ENCODE measurements around the gene EPS15.
"Not testable (repeated sequence)": the region's sequence is repeated elsewhere in the genome, so short reads cannot be mapped to it uniquely, and the experiment has no call there.

Gene EPS15

DNA sequence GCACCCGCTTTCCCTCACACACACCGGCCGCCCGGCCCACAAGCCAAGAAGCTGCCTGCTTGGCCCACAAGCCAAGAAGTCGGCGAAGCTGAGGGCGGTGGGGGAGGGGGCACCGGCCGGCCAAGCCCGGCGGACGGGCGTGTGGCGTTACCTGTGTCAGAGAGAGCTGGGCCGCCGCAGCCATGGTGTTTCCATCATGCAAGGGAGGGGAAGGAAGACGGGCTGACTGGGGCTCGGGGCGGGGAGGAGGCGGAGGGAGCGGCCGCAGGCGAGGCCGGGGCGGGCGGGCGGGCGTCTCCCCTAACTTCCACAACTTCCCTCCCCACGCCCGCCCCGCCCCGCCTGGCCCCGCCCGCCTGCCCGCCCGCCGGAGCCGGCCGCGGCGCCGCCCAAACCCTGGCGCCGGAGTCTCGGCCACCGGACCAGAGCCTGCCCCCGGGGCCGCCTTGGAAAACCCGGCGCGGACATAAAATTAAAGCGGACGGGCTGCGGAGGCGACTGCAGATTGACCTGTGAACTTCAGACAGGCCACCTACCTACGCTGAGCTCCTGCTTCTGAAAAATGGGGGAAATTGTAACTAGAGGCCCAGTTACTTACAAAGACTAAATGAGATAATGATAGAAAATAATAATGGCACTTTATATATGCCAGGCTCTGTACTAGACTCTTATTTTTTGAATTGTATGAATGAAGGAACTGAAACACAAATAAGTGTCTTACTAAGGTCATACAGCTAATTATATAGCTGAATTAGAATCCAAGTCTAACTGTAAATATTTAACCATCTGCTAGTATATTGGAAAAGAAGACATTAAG, at the start of gene EPS15:
TSS of gene EPS15 (minus strand) at position 219 of the 817 bp plus-strand sequence. CDS start at position 184, 35 bp downstream.
- ATAC-seq (ENCODE audit: low read depth) (peak; percentile 76), DNase-seq (ENCODE audit: low spot score in 2 of 2) (peak; percentile 84 to 86)
- H3K27ac Mint-ChIP-seq, result peak within 1 kb of the TSS; percentile 92
- H3K36me3 Mint-ChIP-seq, result peaks cover 3% of the 10 kb centered on the region
- H3K4me3 Mint-ChIP-seq, result peak within 1 kb of the TSS; percentile 91
- no peaks in the 10 kb centered on the region for H3K27me3 Mint-ChIP-seq
- H3K9me3 Mint-ChIP-seq, result no peaks in the 10 kb centered on the region
- peaks cover 38% of the 10 kb centered on the region for H3K4me1 Mint-ChIP-seq

DNA sequence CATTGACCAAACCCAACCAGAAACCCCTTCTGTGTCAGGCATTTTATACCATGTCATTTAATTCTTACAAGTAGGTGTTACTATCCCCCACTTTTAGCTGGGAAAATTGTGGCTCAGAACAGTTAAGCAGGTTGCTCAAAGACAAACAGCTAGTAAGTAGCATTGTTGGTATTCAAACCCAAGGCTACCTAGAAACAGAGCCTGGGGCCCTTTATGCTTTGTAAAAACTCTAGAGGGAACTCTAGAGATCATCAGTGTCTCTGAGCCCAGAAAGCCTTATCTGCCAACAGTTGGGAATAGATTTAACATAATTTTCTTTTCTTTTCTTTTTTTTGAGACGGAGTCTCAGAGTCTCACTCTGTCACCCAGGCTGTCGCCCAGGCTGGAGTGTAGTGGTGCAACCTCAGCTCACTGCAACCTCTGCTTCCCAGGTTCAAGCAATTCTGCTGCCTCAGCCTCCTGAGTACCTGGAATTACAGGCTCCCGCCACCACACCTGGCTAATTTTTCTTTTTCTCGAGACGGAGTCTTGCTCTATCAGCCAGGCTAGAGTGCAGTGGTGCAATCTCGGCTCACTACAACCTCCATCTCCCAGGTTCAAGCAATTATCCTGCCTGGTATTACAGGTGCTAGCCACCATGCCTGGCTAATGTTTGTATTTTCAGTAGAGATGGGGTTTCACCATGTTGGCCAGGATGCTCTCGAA, 49.3 kb upstream of the EPS15 start:
- no peaks in the 10 kb centered on the region for H3K9me3 Mint-ChIP-seq
- DNase-seq (ENCODE audit: low spot score in 2 of 2) (no peak), ATAC-seq (ENCODE audit: low read depth) (no peak)
- H3K27ac Mint-ChIP-seq, result no peak overlapping the region
- peaks cover 38% of the 10 kb centered on the region for H3K4me1 Mint-ChIP-seq
- H3K36me3 Mint-ChIP-seq, result no peaks in the 10 kb centered on the region
- H3K4me3 Mint-ChIP-seq, result no peak overlapping the region
- no peaks in the 10 kb centered on the region for H3K27me3 Mint-ChIP-seq

DNA sequence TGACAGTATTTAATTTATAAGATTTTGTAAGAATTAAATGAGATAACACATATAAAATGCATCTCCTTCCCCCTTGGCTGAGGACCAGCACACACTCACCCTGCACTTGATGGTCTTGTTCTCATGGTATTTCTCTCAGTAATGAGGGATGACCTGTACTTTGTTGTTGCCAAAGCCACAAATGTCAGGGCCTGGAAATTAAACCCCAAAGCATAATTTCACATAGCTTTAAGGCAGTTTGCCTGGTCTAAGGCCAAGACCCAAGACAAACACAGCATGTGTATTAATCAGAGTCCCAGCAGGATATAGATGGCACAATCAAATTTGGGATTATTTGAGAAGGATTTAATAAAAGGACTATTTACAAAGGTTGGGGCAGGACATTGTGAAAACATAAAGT, 48.6 kb upstream of the EPS15 start:
- no peaks in the 10 kb centered on the region for H3K9me3 Mint-ChIP-seq
- no peaks in the 10 kb centered on the region for H3K36me3 Mint-ChIP-seq
- H3K4me3 Mint-ChIP-seq, result no peak overlapping the region
- no peaks in the 10 kb centered on the region for H3K27me3 Mint-ChIP-seq
- peaks cover 38% of the 10 kb centered on the region for H3K4me1 Mint-ChIP-seq
- DNase-seq (ENCODE audit: low spot score in 2 of 2), result no peak
- H3K27ac Mint-ChIP-seq, result no peak overlapping the region
- ATAC-seq (ENCODE audit: low read depth), result no peak

DNA sequence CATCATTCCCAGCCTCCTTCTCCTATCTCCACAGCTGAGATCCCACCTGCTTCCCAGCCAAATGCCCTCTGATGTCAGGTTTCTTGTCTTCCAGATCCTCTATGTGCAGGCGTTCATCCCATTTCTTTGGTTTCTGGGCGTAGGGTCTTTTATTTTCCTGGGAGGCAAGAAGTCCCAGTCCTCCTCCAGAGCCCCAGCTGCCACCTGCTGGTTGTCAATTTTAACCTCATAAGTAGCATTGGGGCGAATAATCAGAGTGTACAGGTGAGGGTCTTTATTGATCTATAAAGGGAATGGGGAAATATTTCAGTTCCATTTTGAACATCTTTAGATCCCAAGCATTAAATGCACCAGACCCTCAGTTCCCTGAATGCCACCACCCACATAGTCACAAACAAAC, 47.2 kb upstream of the EPS15 start:
- H3K27me3 Mint-ChIP-seq, result no peaks in the 10 kb centered on the region
- peaks cover 31% of the 10 kb centered on the region for H3K4me1 Mint-ChIP-seq
- no peaks in the 10 kb centered on the region for H3K36me3 Mint-ChIP-seq
- no peak for ATAC-seq (ENCODE audit: low read depth)
- DNase-seq (ENCODE audit: low spot score in 2 of 2), result no peak
- H3K27ac Mint-ChIP-seq, result no peak overlapping the region
- no peaks in the 10 kb centered on the region for H3K9me3 Mint-ChIP-seq
- no peak overlapping the region for H3K4me3 Mint-ChIP-seq

DNA sequence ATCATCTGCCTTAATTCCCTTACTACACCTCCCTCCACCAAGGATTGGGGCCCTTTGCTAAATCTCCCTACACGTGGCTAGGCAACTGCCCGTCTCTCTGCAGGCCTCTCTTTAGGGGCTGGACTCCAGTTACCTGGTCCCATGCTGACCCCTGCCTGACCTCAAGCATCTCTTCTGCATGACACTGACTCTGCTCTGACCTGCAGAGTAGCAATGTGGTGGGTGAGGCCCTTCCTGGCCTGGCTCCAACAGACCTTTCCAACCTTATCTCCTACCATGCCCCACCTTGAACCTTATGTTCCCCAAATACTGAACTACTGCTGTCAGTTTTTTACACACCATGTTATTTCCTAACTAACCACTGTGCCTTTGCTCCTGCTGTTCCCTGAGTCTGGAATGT, 45.9 kb upstream of the EPS15 start:
- DNase-seq (ENCODE audit: low spot score in 2 of 2) (no peak), ATAC-seq (ENCODE audit: low read depth) (no peak)
- Mint-ChIP-seq H3K4me1 (peaks cover 23% of the 10 kb centered on the region), H3K27me3 (no peaks in the 10 kb centered on the region), H3K4me3 (no peak overlapping the region), H3K27ac (no peak overlapping the region), H3K9me3 (no peaks in the 10 kb centered on the region), H3K36me3 (no peaks in the 10 kb centered on the region)

DNA sequence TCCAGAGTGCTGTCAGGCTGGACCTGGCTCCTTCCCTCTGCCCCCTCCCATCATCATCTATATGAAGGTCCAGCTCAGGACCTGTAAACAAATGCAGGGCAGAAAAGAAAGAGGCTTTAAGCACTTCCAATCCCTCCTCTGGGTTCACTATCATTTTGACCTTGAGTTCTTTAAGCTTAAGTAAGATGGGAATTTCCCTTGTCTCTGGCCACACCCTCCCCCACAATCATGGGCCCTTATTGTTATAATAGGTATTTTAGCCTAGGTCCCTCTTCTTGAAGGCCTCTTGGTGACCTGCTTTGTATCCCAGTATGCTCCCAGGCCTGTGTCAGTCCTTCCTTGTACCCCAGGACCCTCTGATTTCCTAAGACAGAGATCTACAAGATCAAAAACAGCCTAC, 45.1 kb upstream of the EPS15 start:
- Mint-ChIP-seq H3K36me3 (no peaks in the 10 kb centered on the region), H3K27me3 (no peaks in the 10 kb centered on the region), H3K27ac (no peak overlapping the region), H3K4me3 (no peak overlapping the region), H3K9me3 (no peaks in the 10 kb centered on the region), H3K4me1 (peaks cover 15% of the 10 kb centered on the region)
- ATAC-seq (ENCODE audit: low read depth) (peak; percentile 96), DNase-seq (ENCODE audit: low spot score in 2 of 2) (no peak)

DNA sequence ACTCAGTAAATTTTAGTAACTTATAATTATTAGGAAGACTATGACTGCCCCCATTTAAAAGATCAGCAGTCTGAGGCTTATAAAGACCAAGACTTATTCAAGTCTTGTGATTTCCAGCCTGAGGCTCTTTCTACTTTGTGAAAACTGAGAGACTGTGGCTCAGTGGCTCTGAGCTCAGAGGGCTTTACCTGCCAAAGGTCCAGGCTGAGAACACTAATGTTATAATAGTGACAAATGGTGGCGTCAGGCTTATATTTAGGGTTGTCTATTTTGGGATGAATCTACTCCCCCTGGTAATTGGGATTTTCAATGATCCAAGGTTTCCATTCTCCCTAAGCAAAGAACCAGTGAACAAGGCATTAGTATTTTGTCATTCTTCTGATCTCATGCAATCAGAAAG, 42.6 kb upstream of the EPS15 start:
- Mint-ChIP-seq H3K27me3 (peaks cover 1% of the 10 kb centered on the region), H3K4me3 (no peak overlapping the region), H3K36me3 (no peaks in the 10 kb centered on the region), H3K4me1 (peaks cover 8% of the 10 kb centered on the region), H3K9me3 (no peaks in the 10 kb centered on the region), H3K27ac (no peak overlapping the region)
- DNase-seq (ENCODE audit: low spot score in 2 of 2) (no peak), ATAC-seq (ENCODE audit: low read depth) (no peak)

DNA sequence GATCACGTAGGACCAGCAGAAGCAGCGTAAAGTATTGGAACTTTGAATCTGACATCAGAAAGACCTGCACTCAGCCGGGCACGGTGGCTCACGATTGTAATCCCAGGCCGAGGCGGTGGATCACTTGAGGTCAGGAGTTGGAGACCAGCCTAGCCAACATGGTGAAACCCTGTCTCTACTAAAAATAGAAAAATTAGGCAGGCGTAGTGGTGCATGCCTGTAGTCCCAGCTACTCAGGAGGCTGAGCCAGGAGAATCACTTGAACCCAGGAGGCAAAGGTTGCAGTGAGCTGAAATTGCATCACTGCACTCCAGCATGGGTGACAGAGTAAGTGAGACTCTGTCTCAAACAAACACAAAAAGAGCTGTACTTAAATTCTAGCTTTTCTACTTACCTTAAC, 41.8 kb upstream of the EPS15 start:
- H3K27ac Mint-ChIP-seq; ATAC-seq (ENCODE audit: low read depth); H3K27me3 Mint-ChIP-seq; H3K4me3 Mint-ChIP-seq; H3K4me1 Mint-ChIP-seq; H3K9me3 Mint-ChIP-seq; H3K36me3 Mint-ChIP-seq; DNase-seq (ENCODE audit: low spot score in 2 of 2): not testable (repeated sequence)

DNA sequence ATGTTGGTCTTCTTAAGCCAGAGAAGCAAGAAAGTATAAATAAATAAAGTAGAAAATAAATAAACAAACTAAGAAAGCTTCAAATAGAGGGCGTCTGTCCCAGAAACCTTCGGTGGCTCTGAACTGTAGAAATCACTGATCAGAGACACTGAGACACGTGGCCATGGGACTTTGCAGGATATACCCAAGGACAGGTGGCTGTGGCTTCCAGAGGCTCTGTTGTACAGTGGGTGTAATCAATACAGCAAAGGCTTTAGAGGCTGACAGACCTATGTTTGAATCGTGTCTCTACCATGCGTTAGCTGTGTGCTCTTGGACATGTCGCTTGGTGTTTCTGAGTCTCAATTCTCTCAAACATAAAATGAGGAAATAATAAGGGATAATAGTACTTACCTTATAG, 41.0 kb upstream of the EPS15 start:
- no peak overlapping the region for H3K27ac Mint-ChIP-seq
- H3K4me3 Mint-ChIP-seq, result no peak overlapping the region
- H3K27me3 Mint-ChIP-seq, result peaks cover 1% of the 10 kb centered on the region
- no peaks in the 10 kb centered on the region for H3K9me3 Mint-ChIP-seq
- no peaks in the 10 kb centered on the region for H3K36me3 Mint-ChIP-seq
- ATAC-seq (ENCODE audit: low read depth), result no peak
- no peak for DNase-seq (ENCODE audit: low spot score in 2 of 2)
- peaks cover 8% of the 10 kb centered on the region for H3K4me1 Mint-ChIP-seq

DNA sequence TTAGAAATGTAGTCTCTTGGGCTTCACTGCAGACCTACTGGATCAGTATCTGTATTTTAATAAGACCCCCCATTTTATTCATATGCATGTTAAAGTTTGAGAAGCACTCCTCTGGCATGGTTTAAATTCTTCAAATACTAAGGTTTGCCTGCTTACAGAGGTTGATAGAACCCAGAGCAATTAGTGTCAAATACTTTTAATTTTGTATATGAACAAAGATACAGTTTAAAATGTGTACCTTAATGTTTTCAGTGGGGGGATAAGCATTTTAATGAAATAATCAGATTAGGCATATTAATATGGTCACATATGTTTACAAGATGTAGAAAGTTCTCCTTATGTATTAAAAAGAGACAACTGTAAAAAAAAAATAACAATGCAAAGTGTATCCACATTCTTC, 40.4 kb upstream of the EPS15 start:
- Mint-ChIP-seq H3K36me3 (no peaks in the 10 kb centered on the region), H3K27ac (no peak overlapping the region), H3K9me3 (no peaks in the 10 kb centered on the region), H3K4me1 (peaks cover 8% of the 10 kb centered on the region), H3K27me3 (peaks cover 1% of the 10 kb centered on the region), H3K4me3 (no peak overlapping the region)
- ATAC-seq (ENCODE audit: low read depth) (no peak), DNase-seq (ENCODE audit: low spot score in 2 of 2) (no peak)

DNA sequence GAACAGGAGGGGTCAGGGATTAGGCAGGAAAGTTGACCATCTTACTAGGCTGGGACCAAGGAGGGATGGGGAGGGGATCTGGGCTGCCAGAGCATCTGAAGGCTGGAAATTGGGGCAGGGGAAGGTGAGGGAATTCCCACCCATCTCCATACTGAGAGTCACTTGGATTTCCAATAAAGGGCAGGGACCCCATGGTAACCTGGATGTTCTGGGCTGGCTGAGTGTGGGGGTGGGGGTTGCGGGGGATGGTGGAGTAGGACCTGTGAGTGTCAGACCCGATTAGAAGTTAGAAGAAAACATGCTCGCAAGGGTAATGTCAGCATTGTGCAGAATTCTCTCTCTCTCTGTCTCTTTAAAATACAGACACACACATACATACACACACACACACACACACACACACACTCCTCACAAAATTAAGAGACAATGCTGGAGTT, 40.0 kb upstream of the EPS15 start:
- DNase-seq (ENCODE audit: low spot score in 2 of 2), result no peak
- ATAC-seq (ENCODE audit: low read depth), result no peak
- Mint-ChIP-seq H3K4me1 (peaks cover 4% of the 10 kb centered on the region), H3K9me3 (no peaks in the 10 kb centered on the region), H3K27me3 (peaks cover 1% of the 10 kb centered on the region), H3K27ac (no peak overlapping the region), H3K36me3 (no peaks in the 10 kb centered on the region), H3K4me3 (no peak overlapping the region)

DNA sequence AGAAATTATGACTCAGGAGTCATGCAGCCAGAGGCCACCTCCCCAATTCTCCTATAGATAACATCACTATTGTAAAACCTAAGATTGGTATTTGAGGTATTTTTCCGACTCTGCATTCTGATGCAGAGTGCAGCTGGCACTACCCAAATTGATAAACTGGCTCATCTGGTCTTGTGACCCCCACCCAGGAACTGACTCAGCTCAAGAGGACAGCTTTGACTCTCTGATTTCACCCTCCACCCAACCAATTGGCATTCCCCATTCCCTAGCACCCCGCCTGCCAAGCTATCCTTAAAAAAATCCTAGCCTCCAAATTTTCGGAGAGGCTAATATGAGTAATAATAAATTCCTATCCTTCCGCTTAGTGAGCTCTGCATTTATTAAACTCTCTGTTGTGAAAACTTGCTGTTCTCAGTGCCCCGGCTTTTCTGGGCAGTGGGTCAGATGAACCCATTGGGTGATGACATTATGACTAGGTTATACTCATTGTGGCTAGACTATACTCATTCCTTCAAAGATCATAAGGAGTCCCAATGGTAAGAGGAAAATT, 39.4 kb upstream of the EPS15 start:
- no peak for ATAC-seq (ENCODE audit: low read depth)
- DNase-seq (ENCODE audit: low spot score in 2 of 2), result no peak
- Mint-ChIP-seq H3K27ac (no peak overlapping the region), H3K9me3 (no peaks in the 10 kb centered on the region), H3K4me3 (no peak overlapping the region), H3K4me1 (peaks cover 2% of the 10 kb centered on the region), H3K36me3 (no peaks in the 10 kb centered on the region), H3K27me3 (peaks cover 1% of the 10 kb centered on the region)

DNA sequence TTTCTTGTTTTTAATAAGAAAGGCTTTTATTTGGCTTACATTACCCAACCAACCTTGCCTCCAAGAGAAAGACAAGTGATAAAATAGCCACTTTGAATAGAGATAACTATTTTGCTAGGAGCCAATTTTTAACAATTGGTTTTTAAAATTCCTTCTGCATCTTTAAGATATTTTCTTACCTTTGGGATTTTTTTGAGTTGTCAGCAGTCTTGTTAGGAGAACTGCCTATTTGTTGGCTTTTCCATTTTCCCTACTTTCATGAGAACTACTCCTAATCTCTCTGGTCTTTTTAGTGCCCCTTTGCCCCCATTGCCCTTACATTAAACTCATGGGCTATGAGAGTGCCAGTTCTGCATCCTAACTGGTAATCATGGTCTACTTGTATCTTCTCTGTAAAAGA, 38.1 kb upstream of the EPS15 start:
- no peaks in the 10 kb centered on the region for H3K36me3 Mint-ChIP-seq
- H3K27me3 Mint-ChIP-seq, result peaks cover 1% of the 10 kb centered on the region
- peaks cover 2% of the 10 kb centered on the region for H3K4me1 Mint-ChIP-seq
- H3K27ac Mint-ChIP-seq, result no peak overlapping the region
- no peaks in the 10 kb centered on the region for H3K9me3 Mint-ChIP-seq
- ATAC-seq (ENCODE audit: low read depth) (no peak), DNase-seq (ENCODE audit: low spot score in 2 of 2) (no peak)
- no peak overlapping the region for H3K4me3 Mint-ChIP-seq

DNA sequence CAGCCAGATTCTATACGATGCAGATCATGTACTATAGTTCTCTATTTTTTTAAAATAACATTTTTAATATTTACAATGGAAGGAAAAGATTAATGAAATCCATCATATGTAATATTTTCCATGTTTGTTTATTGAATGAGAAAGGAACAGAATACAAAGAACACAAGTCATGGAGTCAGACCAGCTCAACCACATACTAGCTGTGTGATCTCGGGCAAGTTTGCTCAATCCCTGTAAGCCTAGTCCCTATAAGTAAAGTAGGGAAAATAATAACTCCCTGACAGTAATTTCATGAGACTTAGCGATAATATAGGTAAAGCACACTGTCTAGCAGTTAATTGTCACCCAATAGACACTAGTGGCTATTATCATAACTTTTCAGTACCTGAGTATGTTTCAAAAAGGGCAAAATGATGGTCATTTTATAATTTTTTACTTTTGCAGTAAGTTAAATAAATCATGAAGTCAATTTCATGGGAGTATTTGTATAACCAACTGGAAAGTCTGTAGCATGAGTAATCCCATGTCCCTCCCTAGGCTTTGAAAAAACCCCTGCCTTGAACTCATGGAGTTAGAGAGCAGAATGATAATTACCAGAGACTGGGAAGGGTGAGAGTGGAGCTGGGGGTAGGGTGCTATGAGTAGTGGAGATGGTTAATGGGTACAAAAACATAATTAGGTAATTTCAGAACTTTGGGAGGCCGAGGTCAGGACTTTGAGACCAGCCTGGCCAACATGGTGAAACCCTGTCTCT, 37.0 kb upstream of the EPS15 start:
- peaks cover 8% of the 10 kb centered on the region for H3K4me1 Mint-ChIP-seq
- no peaks in the 10 kb centered on the region for H3K9me3 Mint-ChIP-seq
- peaks cover 1% of the 10 kb centered on the region for H3K27me3 Mint-ChIP-seq
- DNase-seq (ENCODE audit: low spot score in 2 of 2) (no peak), ATAC-seq (ENCODE audit: low read depth) (no peak)
- H3K4me3 Mint-ChIP-seq, result no peak overlapping the region
- H3K36me3 Mint-ChIP-seq, result no peaks in the 10 kb centered on the region
- no peak overlapping the region for H3K27ac Mint-ChIP-seq

Data from memory B cell (primary cell).